ENCODE measurements around the gene LPAR2.
A peak's percentile ranks its signal among the peaks of the same experiment; 100 is the strongest.
"Not testable (repeated sequence)": the region's sequence is repeated elsewhere in the genome, so short reads cannot be mapped to it uniquely, and the experiment has no call there.

The LPAR2 gene

GRCh38 chr19:19627621-19628500 is at the start of gene LPAR2:
Gene LPAR2 (minus strand): TSS chr19:19628220. CDS start chr19:19627275, 945 bp downstream.
- peak within 1 kb of the TSS; percentile 89 for H3K4me3 ChIP-seq

GRCh38 chr19:19677579-19677978 is 49.6 kb upstream of the LPAR2 start:
- Histone ChIP-seq H3K27ac (no peak overlapping the region), H3K4me3 (no peak overlapping the region), H3K36me3 (ENCODE audit: insufficient read depth, low read length) (peaks cover 65% of the 10 kb centered on the region), H3K9me3 (ENCODE audit: low read depth, low read length) (peaks cover 11% of the 10 kb centered on the region), H3K9ac (ENCODE audit: insufficient read length) (no peak overlapping the region)
- TF ChIP-seq EZH2 (IDR thresholded peaks at IDR 0.05): no peak
- DNase-seq (ENCODE audit: low read depth, low spot score): no peak

More at GRCh38 chr19:19627621-19628500, at the start of gene LPAR2:
- Histone ChIP-seq H3K9ac (ENCODE audit: insufficient read length) (peak within 1 kb of the TSS; percentile 84), H3K27ac (no peak within 1 kb of the TSS), H3K36me3 (ENCODE audit: insufficient read depth, low read length) (peaks cover 5% of the 10 kb centered on the region; the same call in 1 of the 2 replicates), H3K9me3 (ENCODE audit: low read depth, low read length) (no peaks in the 10 kb centered on the region)
- TF ChIP-seq POLR2AphosphoS5 (IDR thresholded peaks at IDR 0.05; ENCODE audit: borderline replicate concordance, low read depth, low read length): peak; percentile 45; the same call in 1 of the 2 replicates
- no peak for TF ChIP-seq FOXP2 (optimal IDR thresholded peaks at IDR 0.05; ENCODE audit: control extremely low read depth, extremely low read length, insufficient read depth)
- DNase-seq (ENCODE audit: low read depth, low spot score): no peak

GRCh38 chr19:19674315-19674714 is 46.3 kb upstream of the LPAR2 start:
- H3K4me3 ChIP-seq: no peak overlapping the region
- DNase-seq (ENCODE audit: low read depth, low spot score): no peak
- no peak for TF ChIP-seq FOXP2 (optimal IDR thresholded peaks at IDR 0.05; ENCODE audit: control extremely low read depth, extremely low read length, insufficient read depth)
- TF ChIP-seq POLR2AphosphoS5 (IDR thresholded peaks at IDR 0.05; ENCODE audit: borderline replicate concordance, low read depth, low read length): no peak
- TF ChIP-seq EZH2 (IDR thresholded peaks at IDR 0.05): no peak
- H3K36me3 ChIP-seq (ENCODE audit: insufficient read depth, low read length): peaks cover 62% of the 10 kb centered on the region
- H3K27ac ChIP-seq: no peak overlapping the region
- H3K9ac ChIP-seq (ENCODE audit: insufficient read length): no peak overlapping the region
- peaks cover 8% of the 10 kb centered on the region for H3K9me3 ChIP-seq (ENCODE audit: low read depth, low read length)

GRCh38 chr19:19672816-19673215 is 44.8 kb upstream of the LPAR2 start:
- Histone ChIP-seq H3K9ac (ENCODE audit: insufficient read length) (no peak overlapping the region), H3K27ac (no peak overlapping the region), H3K36me3 (ENCODE audit: insufficient read depth, low read length) (peaks cover 47% of the 10 kb centered on the region), H3K4me3 (no peak overlapping the region), H3K9me3 (ENCODE audit: low read depth, low read length) (peaks cover 7% of the 10 kb centered on the region; the same call in 1 of the 2 replicates)
- TF ChIP-seq POLR2AphosphoS5 (IDR thresholded peaks at IDR 0.05; ENCODE audit: borderline replicate concordance, low read depth, low read length) (no peak), FOXP2 (optimal IDR thresholded peaks at IDR 0.05; ENCODE audit: control extremely low read depth, extremely low read length, insufficient read depth) (no peak), EZH2 (IDR thresholded peaks at IDR 0.05) (no peak)
- no peak for DNase-seq (ENCODE audit: low read depth, low spot score)

- Histone ChIP-seq H3K9ac (ENCODE audit: insufficient read length) (peak overlapping the region; percentile 45), H3K9me3 (ENCODE audit: low read depth, low read length) (no peaks in the 10 kb centered on the region), H3K27ac (no peak overlapping the region), H3K4me3 (peak overlapping the region; percentile 82), H3K36me3 (ENCODE audit: insufficient read depth, low read length) (peaks cover 21% of the 10 kb centered on the region; the same call in 1 of the 2 replicates)
- TF ChIP-seq EZH2 (IDR thresholded peaks at IDR 0.05) (no peak), POLR2AphosphoS5 (IDR thresholded peaks at IDR 0.05; ENCODE audit: borderline replicate concordance, low read depth, low read length) (no peak), FOXP2 (optimal IDR thresholded peaks at IDR 0.05; ENCODE audit: control extremely low read depth, extremely low read length, insufficient read depth) (no peak)
- DNase-seq (ENCODE audit: low read depth, low spot score): no peak
Measured at GRCh38 chr19:19670070-19670551, 42.1 kb upstream of the LPAR2 start.

- H3K4me3 ChIP-seq: peak within 1 kb of the TSS; percentile 82
- H3K27ac ChIP-seq: 0 out of 2 replicates have a peak within 1 kb of the TSS, but pooled peaks have one; percentile 34
- H3K9me3 ChIP-seq (ENCODE audit: low read depth, low read length): no peaks in the 10 kb centered on the region
- TF ChIP-seq POLR2AphosphoS5 (IDR thresholded peaks at IDR 0.05; ENCODE audit: borderline replicate concordance, low read depth, low read length) (peak; percentile 86), EZH2 (IDR thresholded peaks at IDR 0.05) (no peak), FOXP2 (optimal IDR thresholded peaks at IDR 0.05; ENCODE audit: control extremely low read depth, extremely low read length, insufficient read depth) (peak; percentile 20)
- DNase-seq (ENCODE audit: low read depth, low spot score): peak; percentile 53
- peaks cover 13% of the 10 kb centered on the region; the same call in 1 of the 2 replicates for H3K36me3 ChIP-seq (ENCODE audit: insufficient read depth, low read length)
- peak within 1 kb of the TSS; percentile 92 for H3K9ac ChIP-seq (ENCODE audit: insufficient read length)
Measured at GRCh38 chr19:19668230-19669012, 40.4 kb upstream of the LPAR2 start, which contains the start of gene ZNF101. Gene ZNF101 (plus strand): TSS chr19:19668839. CDS start chr19:19668964, 125 bp downstream.

- DNase-seq (ENCODE audit: low read depth, low spot score); H3K4me3 ChIP-seq; H3K27ac ChIP-seq; H3K9me3 ChIP-seq (ENCODE audit: low read depth, low read length); H3K36me3 ChIP-seq (ENCODE audit: insufficient read depth, low read length); H3K9ac ChIP-seq (ENCODE audit: insufficient read length): not testable (repeated sequence)
Measured at GRCh38 chr19:19665420-19665948, 37.5 kb upstream of the LPAR2 start.

Measured in SK-N-MC (cell line).